ENCODE data around the gene CFAP92.

GRCh38 chr3:129006864-129007263 is 13.0 kb upstream of the CFAP92 start:
- no peak for TF ChIP-seq POLR2AphosphoS5 (IDR thresholded peaks at IDR 0.05; ENCODE audit: low read depth, low read length)
- TF ChIP-seq FOXP2 (optimal IDR thresholded peaks at IDR 0.05; ENCODE audit: borderline replicate concordance, extremely low read depth, extremely low read length, insufficient read depth), result no peak
- no peak for TF ChIP-seq TAF1 (IDR thresholded peaks at IDR 0.05; ENCODE audit: borderline replicate concordance, insufficient read depth, low read length)

Data from PFSK-1 (cell line).